D341Med (cell line): ENCODE data around the gene TNFRSF18.

Source experiments
- DNase-seq: peaks from one replicate; pipeline ENCODE4 v3.0.0; 2012; ENCODE audit warnings: low spot score

The TNFRSF18 gene

GRCh38 chr1:1166642-1167397 lies 39.6 kb downstream of the TNFRSF18 start:
- no peak for DNase-seq

- DNase-seq: no peak
These were observed 40.4 kb downstream of the TNFRSF18 start for GRCh38 chr1:1165900-1166421.

- DNase-seq: no peak
These were observed 40.9 kb downstream of the TNFRSF18 start for GRCh38 chr1:1165485-1165884.

- no peak for DNase-seq
These were observed 41.5 kb downstream of the TNFRSF18 start for GRCh38 chr1:1164701-1165451.

- DNase-seq: no peak
These were observed 42.1 kb downstream of the TNFRSF18 start for GRCh38 chr1:1164361-1164700.

- DNase-seq: no peak
These were observed 42.8 kb downstream of the TNFRSF18 start for GRCh38 chr1:1163538-1164070.

GRCh38 chr1:1162597-1163537 lies 43.5 kb downstream of the TNFRSF18 start:
- no peak for DNase-seq

GRCh38 chr1:1161683-1162079 lies 44.7 kb downstream of the TNFRSF18 start:
- DNase-seq: no peak

- no peak for DNase-seq
These were observed 45.2 kb downstream of the TNFRSF18 start for GRCh38 chr1:1161078-1161682.

GRCh38 chr1:1160281-1160930 lies 46.0 kb downstream of the TNFRSF18 start:
- DNase-seq: no peak

- DNase-seq: no peak
These were observed 48.3 kb downstream of the TNFRSF18 start for GRCh38 chr1:1157914-1158710.

GRCh38 chr1:1157426-1157913 lies 48.9 kb downstream of the TNFRSF18 start:
- DNase-seq: peak; percentile 82

GRCh38 chr1:1157033-1157365 lies 49.4 kb downstream of the TNFRSF18 start:
- no peak for DNase-seq

GRCh38 chr1:1156140-1157032 lies 50.0 kb downstream of the TNFRSF18 start:
- no peak for DNase-seq

- DNase-seq: no peak
These were observed 51.1 kb downstream of the TNFRSF18 start for GRCh38 chr1:1155258-1155657.

- no peak for DNase-seq
These were observed 52.5 kb downstream of the TNFRSF18 start for GRCh38 chr1:1153874-1154273.
